H1 (cell line): Measurements from ENCODE around the gene CEACAM1. TPM values are rescaled to one million over a fixed set of nuclear protein-coding genes. Genes with fewer than 3 reads are reported as not detected.

ENCODE experiments used
- CTCF ChIA-PET: fragments of 300-600 bp; sonication (Branson Sonifier 250); formaldehyde crosslinking; loops from one replicate; lab custom pipeline; 2021; ENCODE audit not compliant: partially characterized antibody; lab: Charles Lee
- POLR2A ChIA-PET: fragments of 300-600 bp; sonication (Branson Sonifier 250); formaldehyde crosslinking; loops from one replicate; lab custom pipeline; 2021; ENCODE audit warnings: inconsistent platforms; ENCODE audit not compliant: partially characterized antibody; lab: Charles Lee
- DNase-seq, 2 experiments: peaks; one replicate each; pipeline versions ENCODE4 v3.0.0 to v3.0.0-alpha.2; 2010 to 2022; ENCODE audit warnings: low spot score in 2 of 2, low read depth in 1 of 2, mixed read lengths in 1 of 2
- FAIRE-seq: peaks from 2 replicates; lab custom pipeline; 2011; peaks lifted over from hg19 to GRCh38; lab: Jason Lieb, UNC
- H2AFZ ChIP-seq: 2 replicates; pipeline ENCODE4 v1.8.1; 2012; ENCODE audit warnings: low read length, inconsistent platforms
- H2AK5ac ChIP-seq: 2 replicates; pipeline ENCODE4 v1.6.1; 2013; ENCODE audit warnings: low read depth, low read length
- H2BK120ac ChIP-seq: replicated peaks from 2 replicates; pipeline ENCODE3; 2013; ENCODE audit warnings: low read depth, low read length, inconsistent platforms
- H2BK12ac ChIP-seq: 2 replicates; pipeline ENCODE4 v1.6.1; 2013; ENCODE audit warnings: low read depth, low read length
- H2BK15ac ChIP-seq: 2 replicates; pipeline ENCODE4 v1.6.1; 2013; ENCODE audit warnings: low read length
- H2BK20ac ChIP-seq: 2 replicates; pipeline ENCODE4 v1.6.1; 2013; ENCODE audit warnings: low read length
- H2BK5ac ChIP-seq: 2 replicates; pipeline ENCODE4 v1.6.1; 2013; ENCODE audit warnings: low read depth, low read length
- H3K14ac ChIP-seq: 2 replicates; pipeline ENCODE4 v1.6.1; 2013; ENCODE audit warnings: inconsistent platforms; ENCODE audit not compliant: insufficient read length
- H3K18ac ChIP-seq: 2 replicates; pipeline ENCODE4 v1.6.1; 2013; ENCODE audit warnings: low read length; ENCODE audit errors: extremely low read depth
- H3K23ac ChIP-seq: 2 replicates; pipeline ENCODE4 v1.6.1; 2013; ENCODE audit warnings: inconsistent platforms; ENCODE audit not compliant: insufficient read length
- H3K23me2 ChIP-seq: 2 replicates; pipeline ENCODE4 v1.6.1; 2013; ENCODE audit warnings: low read depth, low read length
- H3K27ac ChIP-seq: 2 replicates; pipeline ENCODE4 v1.6.1; 2011; ENCODE audit warnings: low read depth, low read length, inconsistent platforms
- H3K27me3 ChIP-seq, 4 experiments: replicated peaks in 1 of 4; 1 replicate in 1 of 4; 2 replicates in 3 of 4; pipeline versions ENCODE4 v1.6.1 to v1.8.1; 2011 to 2013; ENCODE audit warnings: low read length in 3 of 4, mild to moderate bottlenecking in 3 of 4, inconsistent platforms in 2 of 4, mixed read lengths in 2 of 4, moderate library complexity in 1 of 4; ENCODE audit not compliant: control insufficient read depth in 3 of 4, insufficient read depth in 3 of 4; ENCODE audit errors: extremely low read depth in 1 of 4
- H3K36me3 ChIP-seq, 4 experiments: 2 replicates each; pipeline versions ENCODE4 v1.6.1 to v1.8.1; 2011 to 2013; ENCODE audit warnings: mild to moderate bottlenecking in 4 of 4, low read length in 3 of 4, moderate library complexity in 2 of 4, control low read depth in 1 of 4, inconsistent platforms in 1 of 4; ENCODE audit not compliant: insufficient read depth in 4 of 4, control insufficient read depth in 2 of 4
- H3K4ac ChIP-seq: replicated peaks from 2 replicates; pipeline ENCODE3; 2013; ENCODE audit warnings: low read length, low read depth, mixed read lengths, inconsistent platforms; ENCODE audit not compliant: insufficient read length
- H3K4me1 ChIP-seq, 4 experiments: replicated peaks in 1 of 4; 1 replicate in 1 of 4; 2 replicates in 3 of 4; pipeline versions ENCODE4 v1.6.1 to v1.8.1; 2011 to 2013; ENCODE audit warnings: low read length in 3 of 4, inconsistent platforms in 2 of 4, mixed read lengths in 1 of 4; ENCODE audit not compliant: insufficient read depth in 4 of 4, control insufficient read depth in 3 of 4
- H3K4me2 ChIP-seq, 2 experiments: 2 replicates each; pipeline versions ENCODE4 v1.6.1 to v1.8.1; 2011 to 2013; ENCODE audit warnings: low read depth in 2 of 2, low read length in 2 of 2, control low read depth in 1 of 2, inconsistent platforms in 1 of 2, mild to moderate bottlenecking in 1 of 2; ENCODE audit not compliant: insufficient read depth in 1 of 2
- H3K4me3 ChIP-seq, 4 experiments: fragments of 200-600, 300-600 bp in 1 of 4; sonication (generic), shearing (Covaris generic), sonication (Bioruptor Twin) in 1 of 4; 2 replicates each; pipeline versions ENCODE4 v1.5.1 to v1.8.1; 2011 to 2016; ENCODE audit warnings: low read length in 4 of 4, low read depth in 3 of 4, control low read depth in 2 of 4, inconsistent platforms in 2 of 4, mild to moderate bottlenecking in 2 of 4, mixed read lengths in 1 of 4, moderate library complexity in 1 of 4; ENCODE audit not compliant: insufficient read depth in 2 of 4; ENCODE audit errors: extremely low read depth in 1 of 4
- H3K56ac ChIP-seq: replicated peaks from 2 replicates; pipeline ENCODE3; 2013; ENCODE audit warnings: low read depth, mild to moderate bottlenecking, mixed read lengths, low read length, inconsistent platforms; ENCODE audit not compliant: insufficient read length
- H3K79me1 ChIP-seq: 2 replicates; pipeline ENCODE4 v1.6.1; 2013; ENCODE audit warnings: low read depth, low read length, control low read depth
- H3K79me2 ChIP-seq, 2 experiments: 2 replicates each; pipeline versions ENCODE4 v1.6.1 to v1.8.1; 2012 to 2013; ENCODE audit warnings: low read length in 2 of 2, mild to moderate bottlenecking in 2 of 2, inconsistent platforms in 1 of 2; ENCODE audit not compliant: insufficient read depth in 2 of 2, control insufficient read depth in 1 of 2
- H3K9ac ChIP-seq, 4 experiments: replicated peaks in 1 of 4; 1 replicate in 1 of 4; 2 replicates in 3 of 4; pipeline versions ENCODE4 v1.6.1 to v1.8.1; 2011 to 2013; ENCODE audit warnings: low read depth in 3 of 4, low read length in 3 of 4, control low read depth in 2 of 4, mild to moderate bottlenecking in 2 of 4, moderate library complexity in 2 of 4, inconsistent platforms in 1 of 4; ENCODE audit errors: extremely low read depth in 1 of 4
- H3K9me3 ChIP-seq, 2 experiments: 2 replicates each; pipeline versions ENCODE4 v1.6.1 to v1.8.1; 2012 to 2013; ENCODE audit warnings: mild to moderate bottlenecking in 2 of 2, moderate library complexity in 2 of 2, control low read depth in 1 of 2, inconsistent platforms in 1 of 2, low read depth in 1 of 2, low read length in 1 of 2, mixed read lengths in 1 of 2; ENCODE audit not compliant: insufficient read depth in 2 of 2
- H4K20me1 ChIP-seq, 2 experiments: replicated peaks in 1 of 2; 2 replicates each; pipeline versions ENCODE3 to v1.8.1; 2011 to 2013; ENCODE audit warnings: inconsistent platforms in 2 of 2, low read length in 2 of 2, mild to moderate bottlenecking in 1 of 2; ENCODE audit not compliant: insufficient read depth in 2 of 2, control insufficient read depth in 1 of 2
- H4K5ac ChIP-seq: 2 replicates; pipeline ENCODE4 v1.6.1; 2013; ENCODE audit warnings: low read length, low read depth, mixed read lengths, inconsistent platforms; ENCODE audit not compliant: insufficient read length
- H4K8ac ChIP-seq: 2 replicates; pipeline ENCODE4 v1.8.0; 2013; ENCODE audit warnings: mild to moderate bottlenecking, moderate library complexity, low read length, inconsistent platforms; ENCODE audit not compliant: insufficient read depth; ENCODE audit errors: extremely low read depth
- H4K91ac ChIP-seq: replicated peaks from 2 replicates; pipeline ENCODE3; 2013; ENCODE audit warnings: low read length, mixed read lengths, inconsistent platforms; ENCODE audit not compliant: insufficient read length
- BACH1 ChIP-seq: IDR thresholded peaks from 2 replicates; pipeline ENCODE4 v1.6.1; 2012; ENCODE audit warnings: low read length, improper control_type of control experiment
- CHD2 ChIP-seq: IDR thresholded peaks from 2 replicates; pipeline ENCODE4 v1.6.1; 2012; ENCODE audit warnings: low read length, improper control_type of control experiment
- RXRA ChIP-seq: IDR thresholded peaks from 2 replicates; pipeline ENCODE4 v1.6.1; 2011; ENCODE audit warnings: low read depth, mild to moderate bottlenecking, low read length, moderate library complexity; ENCODE audit not compliant: insufficient read depth
- SP4 ChIP-seq: IDR thresholded peaks from 2 replicates; pipeline ENCODE4 v1.6.1; 2012; ENCODE audit warnings: low read length, inconsistent platforms
- YY1 ChIP-seq: IDR thresholded peaks from 2 replicates; pipeline ENCODE4 v1.6.1; 2011; ENCODE audit warnings: low read depth, mild to moderate bottlenecking, low read length
- WGBS, 2 experiments: shearing (Covaris generic) in 1 of 2; methylation state at CpG; one replicate each; pipeline versions ENCODE4 v1.1.6 to v1.1.7; 2013 to 2015; ENCODE audit warnings: low lambda C conversion rate in 2 of 2, mixed read lengths in 2 of 2, inconsistent platforms in 1 of 2, low coverage in 1 of 2, missing lambda C conversion rate in 1 of 2; ENCODE audit not compliant: insufficient replicate concordance in 2 of 2, insufficient coverage in 1 of 2, insufficient read length in 1 of 2; ENCODE audit errors: extremely low coverage in 1 of 2, missing lambda C conversion rate in 1 of 2; 5-methylcytosine and 5-hydroxymethylcytosine counted together
- polyA plus RNA-seq, 7 experiments: library from polyadenylated mRNA; depleted of rRNA in 3 of 7; stranded (reverse) in 5 of 7; unstranded in 2 of 7; fragments of >200 nt in 5 of 7; fragments of 200-250 nt in 2 of 7; gene quantifications; 1 replicate in 5 of 7; 2 replicates in 1 of 7; 4 replicates in 1 of 7; pipeline versions ENCODE4 v1.2.1 to v1.2.3, GENCODE V29; 2011 to 2013; ENCODE audit warnings: missing spikeins in 2 of 7, mixed read lengths in 2 of 7
- total RNA-seq: library from RNA; stranded (reverse); fragmentation: NEBNext Ultra II Directional; extraction: Animal tissue kit (Norgen Biotek cat#: 25700); gene quantifications from 2 replicates; pipeline ENCODE4 v1.2.1, GENCODE V29; 2021
- TF ChIP-seq, protein P1 (sequence below): IDR thresholded peaks from 2 replicates; pipeline ENCODE4 v1.6.1; 2011; ENCODE audit warnings: low read length, improper control_type of control experiment
- TF ChIP-seq, protein P2 (sequence below), 3 experiments: IDR thresholded peaks; 1 replicate in 2 of 3; 2 replicates in 1 of 3; pipeline versions ENCODE4 v1.5.1 to v1.6.1; 2011; ENCODE audit warnings: low read length in 3 of 3, mild to moderate bottlenecking in 3 of 3, inconsistent platforms in 2 of 3, low read depth in 1 of 3, moderate library complexity in 1 of 3; ENCODE audit not compliant: insufficient read depth in 1 of 3; ENCODE audit errors: control extremely low read depth in 1 of 3

CEACAM1 gene
- total and polyA plus RNA-seq, 2 of the 8 experiments (the other 6 are each of a cell fraction or from before 2014, with no cell fraction given) = 1.8 to 3.6 TPM

DNA sequence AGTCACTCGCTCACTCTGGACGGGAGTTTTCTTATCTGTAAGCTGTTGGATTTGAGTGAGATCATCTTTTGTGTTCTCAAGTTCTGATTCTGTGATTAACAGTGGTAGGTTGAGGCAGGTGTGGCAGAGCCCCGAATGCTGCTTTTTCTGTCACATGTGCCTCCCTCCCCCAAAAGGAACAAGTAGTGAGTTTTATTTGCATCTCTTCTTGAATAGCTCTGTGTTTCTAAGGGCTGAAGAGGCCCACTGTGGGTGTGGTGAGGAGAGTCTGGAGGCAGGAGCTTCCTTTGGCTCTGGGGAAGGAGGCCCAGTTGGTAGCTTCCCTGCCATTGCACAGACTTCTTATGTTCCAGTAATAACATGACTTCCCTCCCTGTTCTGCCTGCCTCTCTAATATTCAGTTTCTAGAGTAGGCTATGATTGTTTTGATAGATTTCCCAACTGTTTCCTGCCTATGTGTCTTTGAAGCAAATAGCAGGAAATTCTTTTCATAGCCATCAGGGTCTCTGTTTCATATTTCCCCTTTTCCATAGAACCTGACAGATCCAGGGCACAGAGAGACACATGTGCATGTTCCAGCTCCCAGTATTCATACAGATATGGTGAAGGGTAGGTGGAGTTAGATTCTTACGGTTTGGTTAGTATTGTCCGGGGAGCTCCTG, 61.6 kb downstream of the CEACAM1 start:
- Histone ChIP-seq H3K9me3 (no peaks in the 10 kb centered on the region), H2AFZ (no peak overlapping the region), H4K8ac (no peak overlapping the region), H3K36me3 (no peaks in the 10 kb centered on the region), H2BK15ac (peak overlapping the region; percentile 32; the same call in 1 of the 2 replicates), H3K79me2 (no peaks in the 10 kb centered on the region), H4K91ac (no peak overlapping the region), H3K4ac (no peak overlapping the region), H4K5ac (no peak overlapping the region), H3K23ac (no peak overlapping the region), H3K4me1 (peaks cover 3 to 9% (median 5%) of the 10 kb centered on the region in 4 experiments), H3K27me3 (no peaks in the 10 kb centered on the region), H2AK5ac (peak overlapping the region; percentile 32; the same call in 1 of the 2 replicates), H2BK5ac (0 out of 2 replicates have a peak overlapping the region, but pooled peaks have one; percentile 1), H2BK12ac (peak overlapping the region; percentile 3; the same call in 1 of the 2 replicates), H3K23me2 (no peaks in the 10 kb centered on the region), H3K4me3 (no peak overlapping the region), H3K4me2 (no peak overlapping the region), H3K18ac (no peak overlapping the region), H3K56ac (no peak overlapping the region), H3K14ac (no peak overlapping the region), H2BK20ac (peak overlapping the region; percentile 95; the same call in 1 of the 2 replicates), H3K27ac (no peak overlapping the region), H3K79me1 (no peaks in the 10 kb centered on the region), H2BK120ac (no peak overlapping the region), H3K9ac (no peak overlapping the region), H4K20me1 (no peaks in the 10 kb centered on the region)
- DNase-seq (no peak), FAIRE-seq (no peak)
- 85% methylated on average over 5 of the region's 5 CpGs; no CpG with 5 or more reads in 1 of the 2 experiments for WGBS, 2 experiments
- CTCF ChIA-PET = interaction anchor here (0.6 to 4.7 kb wide), 18 partner anchors 8 to 966 kb away, joined by 3 to 24 read pairs (median 4); partner anchors contain the start of gene CEACAM1
- POLR2A ChIA-PET = interaction anchor here (1.1 to 1.3 kb wide), 3 partner anchors 7 to 186 kb away, joined by 3 read pairs; no protein-coding TSS in a partner anchor
- TF ChIP-seq SP4 = no peak
- TF ChIP-seq, protein P1, sequence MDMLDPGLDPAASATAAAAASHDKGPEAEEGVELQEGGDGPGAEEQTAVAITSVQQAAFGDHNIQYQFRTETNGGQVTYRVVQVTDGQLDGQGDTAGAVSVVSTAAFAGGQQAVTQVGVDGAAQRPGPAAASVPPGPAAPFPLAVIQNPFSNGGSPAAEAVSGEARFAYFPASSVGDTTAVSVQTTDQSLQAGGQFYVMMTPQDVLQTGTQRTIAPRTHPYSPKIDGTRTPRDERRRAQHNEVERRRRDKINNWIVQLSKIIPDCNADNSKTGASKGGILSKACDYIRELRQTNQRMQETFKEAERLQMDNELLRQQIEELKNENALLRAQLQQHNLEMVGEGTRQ = no peak
- TF ChIP-seq RXRA = no peak
- TF ChIP-seq YY1 = no peak
- no peak for TF ChIP-seq CHD2
- TF ChIP-seq BACH1 = no peak
- TF ChIP-seq, protein P2, sequence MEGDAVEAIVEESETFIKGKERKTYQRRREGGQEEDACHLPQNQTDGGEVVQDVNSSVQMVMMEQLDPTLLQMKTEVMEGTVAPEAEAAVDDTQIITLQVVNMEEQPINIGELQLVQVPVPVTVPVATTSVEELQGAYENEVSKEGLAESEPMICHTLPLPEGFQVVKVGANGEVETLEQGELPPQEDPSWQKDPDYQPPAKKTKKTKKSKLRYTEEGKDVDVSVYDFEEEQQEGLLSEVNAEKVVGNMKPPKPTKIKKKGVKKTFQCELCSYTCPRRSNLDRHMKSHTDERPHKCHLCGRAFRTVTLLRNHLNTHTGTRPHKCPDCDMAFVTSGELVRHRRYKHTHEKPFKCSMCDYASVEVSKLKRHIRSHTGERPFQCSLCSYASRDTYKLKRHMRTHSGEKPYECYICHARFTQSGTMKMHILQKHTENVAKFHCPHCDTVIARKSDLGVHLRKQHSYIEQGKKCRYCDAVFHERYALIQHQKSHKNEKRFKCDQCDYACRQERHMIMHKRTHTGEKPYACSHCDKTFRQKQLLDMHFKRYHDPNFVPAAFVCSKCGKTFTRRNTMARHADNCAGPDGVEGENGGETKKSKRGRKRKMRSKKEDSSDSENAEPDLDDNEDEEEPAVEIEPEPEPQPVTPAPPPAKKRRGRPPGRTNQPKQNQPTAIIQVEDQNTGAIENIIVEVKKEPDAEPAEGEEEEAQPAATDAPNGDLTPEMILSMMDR (IDR thresholded peaks at IDR 0.05; ENCODE audit: control extremely low read depth in 1 of 3, insufficient read depth in 1 of 3, low read depth in 1 of 3, low read length in 3 of 3) = no peak
